HEK293 (cell line): ENCODE results near the gene GLT8D2.

Experiments
- CTCF ChIA-PET: fragments of 350-600 bp; formaldehyde crosslinking; extraction: SDS; loops from one replicate; lab custom pipeline; 2021; ENCODE audit warnings: antibody characterized with exemption; lab: Yijun Ruan, JAX
- POLR2A ChIA-PET: fragments of 300-600 bp; formaldehyde crosslinking; extraction: SDS; loops from one replicate; lab custom pipeline; 2020; ENCODE audit warnings: antibody characterized with exemption, inconsistent platforms; lab: Yijun Ruan, JAX
- H3K27ac ChIP-seq: fragments of 200-500 bp; sonication (Bioruptor generic); 2 replicates; pipeline ENCODE4 v1.5.1; 2014; ENCODE audit warnings: low read depth, low read length, control low read depth, inconsistent platforms; ENCODE audit errors: extremely low read depth
- H3K36me3 ChIP-seq, 2 experiments: fragments of 200-500 bp in 1 of 2; sonication (Bioruptor generic) in 1 of 2; 1 replicate in 1 of 2; 2 replicates in 1 of 2; pipeline ENCODE4 v1.5.1; 2014 to 2017; ENCODE audit warnings: inconsistent platforms in 2 of 2, low read length in 2 of 2; ENCODE audit not compliant: control insufficient read depth in 2 of 2, insufficient read depth in 1 of 2
- H3K4me1 ChIP-seq: fragments of 200-500 bp; sonication (Bioruptor generic); 2 replicates; pipeline ENCODE4 v1.5.1; 2014; ENCODE audit warnings: mild to moderate bottlenecking, low read length, inconsistent platforms; ENCODE audit not compliant: control insufficient read depth, insufficient read depth
- H3K4me3 ChIP-seq: 2 replicates; pipeline ENCODE4 v1.5.1; 2011; ENCODE audit warnings: low read depth, mild to moderate bottlenecking, control low read depth, low read length, moderate library complexity
- H3K9me3 ChIP-seq: fragments of 200-500 bp; sonication (Bioruptor generic); 2 replicates; pipeline ENCODE4 v1.5.1; 2014; ENCODE audit warnings: low read depth, low read length, inconsistent platforms; ENCODE audit not compliant: control insufficient read depth, insufficient read depth
- HOXA7 ChIP-seq: sonication (generic); formaldehyde crosslinking; IDR thresholded peaks from 2 replicates; pipeline ENCODE4 v1.8.1; 2022; ENCODE audit warnings: missing genetic modification reagents, borderline replicate concordance
- RBAK ChIP-seq: fragments of 450-650 bp; formaldehyde crosslinking; IDR thresholded peaks from 2 replicates; pipeline ENCODE4 v1.5.1; 2016; ENCODE audit warnings: missing biosample characterization, missing genetic modification characterization
- ZBTB21 ChIP-seq: fragments of 450-650 bp; formaldehyde crosslinking; IDR thresholded peaks from 2 replicates; pipeline ENCODE4 v1.5.1; 2017; ENCODE audit warnings: missing biosample characterization, missing genetic modification characterization
- ZNF146 ChIP-seq: fragments of 450-650 bp; formaldehyde crosslinking; IDR thresholded peaks from 2 replicates; pipeline ENCODE4 v1.5.1; 2016; ENCODE audit warnings: missing biosample characterization, missing genetic modification characterization
- ZNF211 ChIP-seq: fragments of 450-650 bp; formaldehyde crosslinking; IDR thresholded peaks from 2 replicates; pipeline ENCODE4 v1.5.1; 2016; ENCODE audit warnings: low read depth, missing biosample characterization, missing genetic modification characterization
- ZNF239 ChIP-seq: fragments of 450-650 bp; formaldehyde crosslinking; IDR thresholded peaks from 2 replicates; pipeline ENCODE4 v1.5.1; 2016; ENCODE audit warnings: missing biosample characterization, missing genetic modification characterization
- ZNF26 ChIP-seq: fragments of 450-650 bp; formaldehyde crosslinking; IDR thresholded peaks from 2 replicates; pipeline ENCODE4 v1.5.1; 2016; ENCODE audit warnings: missing biosample characterization, missing genetic modification characterization
- ZNF335 ChIP-seq: fragments of 450-650 bp; formaldehyde crosslinking; conservative IDR thresholded peaks from 2 replicates; pipeline ENCODE4 v1.5.1; 2016; ENCODE audit warnings: missing biosample characterization, missing genetic modification characterization
- ZNF354C ChIP-seq: fragments of 450-650 bp; formaldehyde crosslinking; IDR thresholded peaks from 2 replicates; pipeline ENCODE4 v1.5.1; 2016; ENCODE audit warnings: missing biosample characterization, missing genetic modification characterization, low read depth, borderline replicate concordance
- ZNF366 ChIP-seq: fragments of 450-650 bp; formaldehyde crosslinking; conservative IDR thresholded peaks from 2 replicates; pipeline ENCODE4 v1.5.1; 2016; ENCODE audit warnings: missing biosample characterization, missing genetic modification characterization
- ZNF391 ChIP-seq: fragments of 450-650 bp; formaldehyde crosslinking; IDR thresholded peaks from 2 replicates; pipeline ENCODE4 v1.5.1; 2016; ENCODE audit warnings: low read depth, missing biosample characterization, missing genetic modification characterization, borderline replicate concordance
- ZNF416 ChIP-seq: fragments of 450-650 bp; formaldehyde crosslinking; IDR thresholded peaks from 2 replicates; pipeline ENCODE4 v1.5.1; 2016; ENCODE audit warnings: missing biosample characterization, missing genetic modification characterization
- ZNF449 ChIP-seq: fragments of 450-650 bp; formaldehyde crosslinking; IDR thresholded peaks from 2 replicates; pipeline ENCODE4 v1.5.1; 2017; ENCODE audit warnings: missing biosample characterization, mild to moderate bottlenecking, missing genetic modification characterization, moderate library complexity
- ZNF501 ChIP-seq: fragments of 450-650 bp; formaldehyde crosslinking; IDR thresholded peaks from 2 replicates; pipeline ENCODE4 v1.5.1; 2016; ENCODE audit warnings: missing biosample characterization, missing genetic modification characterization
- ZNF785 ChIP-seq: fragments of 450-650 bp; formaldehyde crosslinking; IDR thresholded peaks from 2 replicates; pipeline ENCODE4 v1.5.1; 2016; ENCODE audit warnings: missing biosample characterization, missing genetic modification characterization
- ZNF837 ChIP-seq: fragments of 450-650 bp; formaldehyde crosslinking; IDR thresholded peaks from 2 replicates; pipeline ENCODE4 v1.5.1; 2016; ENCODE audit warnings: missing biosample characterization, missing genetic modification characterization
- ZSCAN16 ChIP-seq: fragments of 450-650 bp; formaldehyde crosslinking; IDR thresholded peaks from 2 replicates; pipeline ENCODE4 v1.5.1; 2016; ENCODE audit warnings: missing biosample characterization, missing genetic modification characterization
- ZSCAN18 ChIP-seq: fragments of 450-650 bp; formaldehyde crosslinking; IDR thresholded peaks from 2 replicates; pipeline ENCODE4 v1.5.1; 2016; ENCODE audit warnings: missing biosample characterization, missing genetic modification characterization
- ZSCAN30 ChIP-seq: fragments of 450-650 bp; IDR thresholded peaks from 2 replicates; pipeline ENCODE4 v1.5.1; 2018; ENCODE audit warnings: missing biosample characterization, mild to moderate bottlenecking, missing genetic modification characterization, moderate library complexity
- TF ChIP-seq, protein P1 (sequence below): fragments of 450-650 bp; formaldehyde crosslinking; optimal IDR thresholded peaks from 2 replicates; pipeline ENCODE3; 2016; ENCODE audit warnings: missing biosample characterization, mild to moderate bottlenecking, missing genetic modification characterization
- TF ChIP-seq, protein P2 (sequence below): fragments of 450-650 bp; formaldehyde crosslinking; IDR thresholded peaks from 2 replicates; pipeline ENCODE4 v1.5.1; 2017; ENCODE audit warnings: missing biosample characterization, missing genetic modification characterization

Gene GLT8D2

DNA sequence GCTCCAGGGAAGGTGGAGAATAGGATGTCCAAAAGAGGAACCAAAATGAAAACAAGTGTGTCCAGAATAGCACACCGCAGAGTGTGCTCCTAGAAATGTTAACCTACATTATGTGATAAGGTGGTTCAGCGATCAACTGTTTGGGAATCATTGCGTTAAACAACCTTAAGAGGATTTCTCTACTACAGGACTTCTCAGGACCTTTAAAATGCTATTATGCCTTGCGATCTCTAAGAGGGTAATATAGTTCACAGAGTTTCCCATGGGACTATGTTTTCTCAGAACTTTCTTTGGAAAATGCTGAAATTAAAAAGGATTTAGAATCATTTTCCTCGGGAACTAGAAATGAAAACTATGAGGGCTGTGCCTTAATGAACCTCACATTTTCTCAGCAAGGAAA lies 1.8 kb downstream of the GLT8D2 start:
- H3K4me1 ChIP-seq, result no peaks in the 10 kb centered on the region; the same call in 1 of the 2 replicates
- CTCF ChIA-PET, result no interaction called here
- no peaks in the 10 kb centered on the region for H3K36me3 ChIP-seq
- no peak for TF ChIP-seq ZSCAN30 (tag by site-specific recombination)
- peak; percentile 84 for TF ChIP-seq ZNF239 (tag by site-specific recombination)
- TF ChIP-seq, all 188 proteins: peak for 1
- Histone ChIP-seq H3K27ac (no peak overlapping the region), H3K4me3 (no peak overlapping the region), H3K9me3 (no peaks in the 10 kb centered on the region)
- POLR2A ChIA-PET, result no interaction called here

DNA sequence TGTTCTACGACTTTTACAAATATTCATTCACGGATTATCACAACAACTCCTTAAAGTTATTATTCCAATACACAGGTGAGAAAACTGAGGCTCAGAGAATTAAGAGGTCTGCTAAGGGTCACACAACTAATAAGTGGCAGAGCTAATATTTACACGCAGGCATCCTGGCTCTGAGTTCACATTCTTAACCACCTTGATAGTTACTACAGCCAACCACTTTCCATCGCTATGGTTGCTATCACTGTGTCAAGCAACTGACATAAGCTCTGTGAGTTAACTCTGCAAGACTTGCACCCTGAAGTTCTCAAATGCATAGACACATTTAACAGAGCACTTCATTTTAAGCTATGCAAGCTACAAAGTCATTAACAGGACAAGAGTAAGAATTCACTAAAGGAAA lies 3.7 kb downstream of the GLT8D2 start:
- Histone ChIP-seq H3K4me3 (no peak overlapping the region), H3K9me3 (no peaks in the 10 kb centered on the region), H3K27ac (no peak overlapping the region), H3K36me3 (no peaks in the 10 kb centered on the region), H3K4me1 (no peaks in the 10 kb centered on the region; the same call in 1 of the 2 replicates)
- ChIA-PET CTCF (interaction anchor here (0.7 kb wide), 1 partner anchor 1144 kb away, joined by 3 read pairs; no protein-coding TSS in a partner anchor), POLR2A (no interaction called here)
- TF ChIP-seq, protein P1, sequence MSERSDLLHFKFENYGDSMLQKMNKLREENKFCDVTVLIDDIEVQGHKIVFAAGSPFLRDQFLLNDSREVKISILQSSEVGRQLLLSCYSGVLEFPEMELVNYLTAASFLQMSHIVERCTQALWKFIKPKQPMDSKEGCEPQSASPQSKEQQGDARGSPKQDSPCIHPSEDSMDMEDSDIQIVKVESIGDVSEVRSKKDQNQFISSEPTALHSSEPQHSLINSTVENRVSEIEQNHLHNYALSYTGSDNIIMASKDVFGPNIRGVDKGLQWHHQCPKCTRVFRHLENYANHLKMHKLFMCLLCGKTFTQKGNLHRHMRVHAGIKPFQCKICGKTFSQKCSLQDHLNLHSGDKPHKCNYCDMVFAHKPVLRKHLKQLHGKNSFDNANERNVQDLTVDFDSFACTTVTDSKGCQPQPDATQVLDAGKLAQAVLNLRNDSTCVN (tag by site-specific recombination), result no peak
- no peak for TF ChIP-seq ZSCAN18 (tag by site-specific recombination)
- TF ChIP-seq ZNF335, result no peak
- TF ChIP-seq ZNF146 (tag by site-specific recombination), result no peak
- no peak for TF ChIP-seq ZNF354C (tag by site-specific recombination)
- no peak for TF ChIP-seq ZBTB21 (tag by site-specific recombination)
- no peak for TF ChIP-seq ZSCAN16 (tag by site-specific recombination)
- TF ChIP-seq ZNF837 (tag by site-specific recombination), result no peak

DNA sequence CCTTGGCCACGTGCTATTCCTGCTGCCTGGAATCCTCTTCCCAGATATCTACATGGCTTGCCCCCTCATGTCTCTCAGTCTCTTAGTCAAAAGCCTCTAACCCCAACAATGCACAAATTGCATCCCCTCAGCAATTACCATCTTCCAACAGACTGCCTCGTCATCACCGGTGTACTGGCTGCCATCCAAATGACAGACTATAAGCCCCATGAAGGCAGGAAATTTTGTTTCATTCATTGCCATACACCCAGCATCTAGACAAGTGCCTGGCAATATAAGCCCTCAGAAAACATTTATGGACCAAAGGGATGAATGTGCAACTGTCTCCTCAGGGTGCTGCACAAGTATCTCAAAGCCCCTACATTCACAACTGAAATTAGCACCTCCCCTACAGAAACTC lies 5.8 kb downstream of the GLT8D2 start:
- Histone ChIP-seq H3K27ac (no peak overlapping the region), H3K4me3 (no peak overlapping the region), H3K4me1 (no peaks in the 10 kb centered on the region; the same call in 1 of the 2 replicates), H3K9me3 (no peaks in the 10 kb centered on the region), H3K36me3 (no peaks in the 10 kb centered on the region)
- CTCF ChIA-PET, result no interaction called here
- POLR2A ChIA-PET, result no interaction called here
- TF ChIP-seq ZNF785 (no peak), ZNF211 (tag by site-specific recombination) (no peak), ZNF26 (tag by site-specific recombination) (no peak), ZNF449 (tag by site-specific recombination) (no peak), ZNF501 (tag by site-specific recombination) (no peak), HOXA7 (CRISPR knock-in tag) (no peak), ZNF366 (tag by site-specific recombination) (no peak), RBAK (tag by site-specific recombination) (no peak), ZNF391 (tag by site-specific recombination) (no peak), ZSCAN18 (tag by site-specific recombination) (no peak), ZNF416 (tag by site-specific recombination) (no peak)
- TF ChIP-seq, protein P2, sequence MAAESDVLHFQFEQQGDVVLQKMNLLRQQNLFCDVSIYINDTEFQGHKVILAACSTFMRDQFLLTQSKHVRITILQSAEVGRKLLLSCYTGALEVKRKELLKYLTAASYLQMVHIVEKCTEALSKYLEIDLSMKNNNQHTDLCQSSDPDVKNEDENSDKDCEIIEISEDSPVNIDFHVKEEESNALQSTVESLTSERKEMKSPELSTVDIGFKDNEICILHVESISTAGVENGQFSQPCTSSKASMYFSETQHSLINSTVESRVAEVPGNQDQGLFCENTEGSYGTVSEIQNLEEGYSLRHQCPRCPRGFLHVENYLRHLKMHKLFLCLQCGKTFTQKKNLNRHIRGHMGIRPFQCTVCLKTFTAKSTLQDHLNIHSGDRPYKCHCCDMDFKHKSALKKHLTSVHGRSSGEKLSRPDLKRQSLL (tag by site-specific recombination), result no peak
